DMS153 treated with DMSO at 0.1 percent for 48 hours (cell line): ENCODE data around the gene MPP3.

Experiments used
- DNase-seq: peaks from one replicate; lab custom pipeline; 2025; ENCODE audit not compliant: unreplicated experiment; lab: John Stamatoyannopoulos, UW

The MPP3 gene

DNA sequence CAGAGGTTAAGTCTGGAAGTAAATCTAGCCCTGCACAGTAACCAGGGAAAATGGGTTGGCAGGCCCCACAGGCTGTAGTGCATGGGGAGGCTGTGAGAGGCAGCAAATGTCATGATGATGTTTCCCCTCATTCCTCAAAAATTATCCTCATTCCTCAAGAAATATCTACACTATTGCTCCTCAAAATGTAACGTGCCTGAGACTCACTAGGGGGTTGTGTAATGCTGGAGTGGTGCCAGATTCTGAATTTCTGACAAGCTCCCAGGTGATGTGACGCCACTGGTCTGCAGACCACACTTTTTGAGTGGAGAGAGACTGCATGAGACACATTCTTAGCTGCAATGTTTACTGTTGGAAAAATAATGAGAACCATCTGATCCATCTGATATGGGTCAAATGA lies 1.2 kb upstream of the MPP3 start:
- no peak for DNase-seq

DNA sequence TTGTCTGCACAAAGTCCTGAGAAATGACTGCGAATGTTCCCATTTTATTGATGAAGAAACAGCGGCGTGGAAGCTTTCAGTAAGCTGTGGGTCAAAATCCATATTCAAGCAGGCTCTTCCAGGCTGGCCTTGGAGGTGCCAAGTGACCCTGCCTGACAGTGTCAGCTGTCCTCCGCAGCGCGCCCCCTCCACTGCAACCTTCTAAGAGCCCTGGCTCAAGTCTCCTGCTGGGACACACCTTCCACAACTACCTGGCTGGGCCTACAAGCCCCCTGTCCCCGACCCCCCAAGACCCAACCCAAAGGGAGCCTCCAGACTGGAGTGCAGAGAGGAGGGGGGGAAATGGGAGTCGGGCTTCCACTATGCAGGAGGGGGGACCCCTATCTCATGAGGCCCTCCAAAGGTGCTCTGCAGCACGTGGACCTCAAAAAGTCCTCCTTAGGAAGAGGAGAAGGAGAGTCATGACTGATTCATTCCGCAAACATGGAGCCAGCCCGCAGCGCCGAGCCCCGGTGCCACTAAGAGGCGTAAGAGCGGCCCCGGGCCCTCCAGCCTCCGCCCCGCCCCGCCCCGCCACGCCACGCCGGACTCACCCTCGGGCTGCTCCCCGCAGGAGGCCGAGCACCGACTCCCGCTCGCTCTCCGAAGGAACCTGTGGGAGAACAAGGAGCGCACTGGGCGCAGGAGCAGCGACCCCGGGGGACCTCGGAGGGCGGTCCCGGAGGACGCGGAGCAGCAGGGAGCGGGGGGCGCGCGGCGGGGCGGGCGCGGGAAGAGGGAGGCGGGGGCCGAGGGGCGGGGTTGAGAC lies 574 bp downstream of the MPP3 start:
- DNase-seq, result no peak

DNA sequence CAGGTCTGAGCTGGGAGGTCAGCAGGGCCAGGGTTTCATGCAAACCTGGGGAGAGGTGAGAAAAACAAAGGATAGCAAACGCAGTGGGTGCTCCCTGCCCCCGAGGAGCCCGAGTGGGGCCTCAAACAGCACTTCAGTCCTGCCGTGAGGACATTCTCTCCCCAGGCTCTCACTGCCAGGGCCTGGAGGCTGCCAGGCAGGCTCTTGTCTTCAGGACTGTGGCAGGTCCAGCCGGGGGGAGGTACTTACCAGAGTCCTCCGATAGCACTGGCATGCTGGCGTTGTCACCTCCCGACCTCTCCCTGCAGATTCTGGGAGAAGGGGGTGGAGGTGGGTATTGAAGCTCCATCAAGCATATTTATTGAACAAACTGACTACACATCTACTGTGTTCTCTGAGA lies 1.3 kb downstream of the MPP3 start:
- no peak for DNase-seq

DNA sequence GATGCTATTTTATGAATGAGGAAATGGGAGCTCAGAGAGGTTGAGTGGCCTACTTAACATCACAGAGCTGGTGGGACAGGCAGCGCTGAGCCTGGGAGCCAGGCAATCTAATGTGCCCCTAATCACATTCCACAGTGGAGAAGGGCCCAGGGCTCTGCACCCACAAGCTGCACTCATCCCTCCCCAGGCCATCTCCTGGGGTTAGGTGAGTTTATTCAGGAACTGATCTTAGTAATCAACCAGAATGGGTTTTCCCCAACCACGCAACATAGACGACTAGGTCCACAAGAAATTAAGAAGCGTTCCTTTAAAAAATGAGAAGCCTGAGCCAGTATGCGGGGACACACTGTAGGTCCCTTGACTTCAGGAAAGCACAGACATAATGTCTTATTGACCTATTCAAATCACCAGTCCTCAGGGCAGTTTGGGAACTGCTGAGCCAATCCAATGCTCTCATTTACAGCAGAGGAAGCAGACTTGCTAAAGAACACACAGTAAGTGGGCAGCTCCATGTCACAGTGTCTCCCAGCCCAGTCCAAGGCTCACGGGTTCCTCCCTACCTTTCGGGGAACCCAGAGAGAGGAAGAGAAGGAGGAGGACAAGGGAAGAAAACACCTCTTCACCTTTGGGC lies 2.3 kb downstream of the MPP3 start:
- DNase-seq, result no peak

DNA sequence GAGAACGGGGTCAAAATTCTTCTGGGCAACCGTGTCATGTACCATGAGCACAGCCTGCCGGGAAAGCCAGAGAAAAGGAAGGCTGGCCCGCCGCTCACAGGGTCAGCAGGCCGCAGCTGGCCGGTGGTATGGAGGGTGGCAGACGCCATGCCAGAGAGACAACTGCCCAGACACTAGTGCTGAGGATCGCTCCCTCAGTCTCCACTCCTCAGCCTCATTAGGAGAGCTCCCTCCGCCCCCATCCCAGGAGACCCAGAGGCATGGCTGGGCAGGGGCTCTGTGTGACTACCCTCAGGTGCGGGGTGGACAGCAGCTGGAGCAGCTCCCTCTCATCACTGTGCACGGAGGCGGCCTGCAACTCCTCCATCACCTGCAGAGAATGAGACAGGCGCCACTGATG lies 3.2 kb downstream of the MPP3 start:
- DNase-seq, result no peak

DNA sequence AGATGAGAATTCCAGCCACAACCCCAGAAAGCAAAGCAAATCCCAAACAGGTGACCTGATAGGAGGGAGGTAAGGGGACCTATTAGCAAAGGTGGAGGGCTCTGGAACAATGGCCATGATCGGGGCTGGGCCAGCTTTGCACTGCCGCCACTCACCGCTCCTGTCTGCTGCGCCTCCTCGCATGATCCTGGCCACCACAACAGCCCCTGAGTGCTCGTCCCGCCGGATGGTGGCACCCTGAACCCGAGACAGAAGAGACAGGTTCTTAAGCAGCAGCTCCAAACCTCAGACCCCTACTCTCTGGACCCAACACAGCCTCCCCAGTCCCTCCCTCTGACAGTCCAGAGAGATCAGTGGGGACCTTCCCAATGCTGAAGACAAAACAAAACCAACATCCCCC lies 5.3 kb downstream of the MPP3 start:
- DNase-seq, result no peak

DNA sequence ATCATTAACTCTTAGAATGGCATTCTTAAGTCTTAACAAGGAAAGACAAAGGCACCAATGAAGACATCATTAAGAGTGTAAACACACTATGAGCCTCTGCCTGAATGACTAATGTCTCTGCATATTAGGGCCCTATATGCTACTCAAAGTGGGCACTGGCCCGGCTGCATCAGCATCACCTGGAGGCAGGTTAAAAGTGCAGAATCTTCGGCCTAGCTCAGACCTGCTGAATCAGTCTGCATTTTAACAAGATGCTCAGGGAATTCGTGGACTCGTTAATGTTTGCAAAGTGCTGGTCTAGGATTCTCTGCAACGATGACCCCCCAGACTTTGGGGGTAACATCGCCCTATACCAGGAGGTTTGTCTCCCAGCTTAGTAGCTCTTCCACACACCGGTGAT lies 6.7 kb downstream of the MPP3 start:
- no peak for DNase-seq

DNA sequence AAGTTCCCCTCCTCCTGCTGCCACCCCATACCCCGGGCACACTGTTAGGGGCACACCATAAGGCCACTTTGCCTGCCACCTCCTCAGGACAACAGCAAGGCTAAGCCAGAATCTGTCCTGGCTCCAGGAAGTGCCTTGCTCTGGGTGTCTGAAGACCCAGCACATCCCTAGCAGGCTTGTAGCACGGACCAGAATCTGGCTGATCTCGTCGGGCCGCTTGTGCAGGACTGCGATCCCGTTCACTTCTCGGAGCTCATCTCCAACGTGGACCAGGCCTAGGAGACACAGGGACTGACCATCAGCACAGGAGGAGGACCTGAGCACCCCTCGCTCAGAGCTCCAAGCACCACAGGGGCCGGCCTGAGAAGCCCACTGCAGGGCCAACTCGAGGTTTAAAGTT lies 7.4 kb downstream of the MPP3 start:
- DNase-seq, result no peak

DNA sequence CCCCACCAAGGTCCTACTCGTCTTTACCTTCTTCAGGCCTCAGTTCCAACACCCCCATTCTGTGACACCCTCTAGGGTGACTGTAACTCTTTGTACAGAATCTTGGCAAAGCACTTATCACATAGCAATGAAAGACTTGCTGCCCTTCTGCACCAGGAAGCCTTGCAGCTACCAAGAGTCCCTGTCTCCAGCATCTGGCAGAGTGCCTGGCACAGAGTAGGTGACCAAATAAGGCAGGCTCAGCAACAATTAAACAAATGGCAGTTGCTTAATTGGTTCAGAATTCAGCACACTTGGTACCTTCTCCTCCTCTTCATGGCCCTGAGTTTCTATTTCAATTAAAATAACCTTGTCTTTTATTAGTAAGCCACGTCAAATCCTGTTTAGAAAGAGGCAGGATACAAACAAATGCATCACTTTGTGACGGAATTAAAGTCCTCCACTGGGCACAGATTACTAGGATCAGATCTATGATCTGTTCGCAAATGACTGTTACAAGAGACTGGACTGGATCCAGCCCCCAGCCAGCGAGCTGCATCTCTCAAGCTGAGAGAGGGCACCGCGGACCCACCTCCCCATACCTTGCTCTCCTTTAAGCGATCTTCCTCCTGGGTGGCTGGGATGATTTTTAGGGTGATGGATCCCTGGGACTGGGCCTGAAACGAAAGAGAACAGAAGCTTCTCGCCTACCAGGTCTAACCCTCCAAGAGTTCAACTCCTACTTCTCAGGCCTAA lies 9.4 kb downstream of the MPP3 start:
- DNase-seq, result no peak

DNA sequence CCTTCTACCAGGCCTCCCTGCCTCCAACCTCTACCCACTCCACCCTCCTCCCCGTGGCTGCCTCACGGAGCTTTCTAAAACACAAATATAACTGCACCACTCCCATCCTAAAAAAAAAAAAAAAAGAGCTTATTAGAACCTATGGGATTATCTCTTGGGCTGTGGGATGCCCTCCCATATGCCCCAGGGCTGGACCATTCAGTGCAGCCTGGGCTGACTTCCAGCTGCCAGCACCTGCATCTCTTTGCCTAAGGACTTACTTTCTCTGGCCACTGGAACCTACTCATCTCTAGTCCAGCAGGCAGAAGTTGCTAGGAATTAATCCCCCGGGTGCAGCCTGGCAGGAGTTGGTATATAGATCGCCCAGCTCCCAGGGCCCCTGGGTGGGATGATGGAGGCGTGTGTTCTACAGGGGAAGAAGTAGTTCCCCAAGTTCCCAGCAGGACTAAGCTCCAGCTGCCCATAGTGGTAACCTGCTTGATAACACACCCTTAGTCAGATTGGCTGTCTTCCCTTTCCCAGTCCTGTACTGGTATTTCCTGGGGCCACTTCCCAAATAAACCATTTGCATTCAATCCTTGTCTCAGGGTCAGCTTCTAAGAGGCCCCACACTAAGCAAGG lies 10.3 kb downstream of the MPP3 start:
- DNase-seq, result no peak

DNA sequence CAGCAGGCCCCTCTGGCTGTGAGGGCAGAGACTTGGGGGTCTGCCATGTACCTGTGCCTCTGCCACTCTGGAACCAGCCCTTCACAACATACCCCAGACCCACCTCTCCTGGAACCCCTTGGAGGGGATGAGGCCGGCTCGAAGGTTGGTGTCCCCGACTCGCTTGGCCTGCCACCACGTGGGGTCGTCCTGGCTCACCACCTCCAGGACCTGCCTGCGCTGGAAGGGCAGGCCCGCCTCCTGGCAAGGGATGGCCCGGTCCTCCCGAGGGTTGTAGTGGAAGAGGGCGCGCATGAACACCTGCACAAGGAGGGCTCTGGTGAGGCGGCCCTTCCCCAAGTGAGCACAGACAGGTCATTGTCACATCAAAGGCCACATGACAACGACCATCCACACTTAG lies 12.2 kb downstream of the MPP3 start:
- DNase-seq, result no peak

DNA sequence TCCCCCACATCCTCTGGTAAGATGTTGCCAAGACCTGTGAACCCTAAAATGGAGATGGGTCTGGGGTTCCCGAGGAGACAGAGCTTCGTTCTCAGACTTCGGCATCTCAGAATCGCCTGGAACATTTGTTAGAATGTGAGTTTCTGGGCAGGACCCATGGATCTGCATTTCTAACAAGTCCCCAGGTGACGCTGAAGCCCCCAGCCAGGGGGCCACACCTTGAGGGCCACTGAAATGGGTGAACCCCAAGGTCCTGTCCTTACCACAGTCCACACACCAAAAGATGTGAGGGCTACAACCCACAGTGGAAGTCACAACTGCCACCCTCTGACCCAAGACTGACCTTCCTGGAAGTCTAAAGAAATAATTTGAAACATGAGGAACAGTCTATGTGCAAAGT lies 14.0 kb downstream of the MPP3 start:
- DNase-seq, result no peak

DNA sequence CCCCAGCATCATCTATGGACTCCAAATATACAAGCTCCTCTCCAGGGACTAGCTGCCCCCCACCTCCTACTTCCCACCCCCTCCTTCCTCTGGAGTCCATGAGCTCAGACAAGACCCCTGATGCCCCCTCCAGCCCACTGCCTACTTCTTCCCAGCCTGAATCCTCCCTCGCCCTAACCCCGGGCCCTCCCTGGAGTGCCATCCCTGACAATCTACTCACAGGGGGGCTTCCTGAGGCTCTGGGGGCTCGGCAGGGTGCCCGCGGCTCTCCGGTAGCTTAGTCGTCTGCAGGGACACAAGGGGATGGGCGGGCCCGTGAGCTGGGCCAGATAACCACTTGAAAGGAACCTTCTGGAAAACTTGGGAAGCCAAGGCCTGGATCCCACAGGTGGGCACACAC lies 15.1 kb downstream of the MPP3 start:
- DNase-seq, result no peak

DNA sequence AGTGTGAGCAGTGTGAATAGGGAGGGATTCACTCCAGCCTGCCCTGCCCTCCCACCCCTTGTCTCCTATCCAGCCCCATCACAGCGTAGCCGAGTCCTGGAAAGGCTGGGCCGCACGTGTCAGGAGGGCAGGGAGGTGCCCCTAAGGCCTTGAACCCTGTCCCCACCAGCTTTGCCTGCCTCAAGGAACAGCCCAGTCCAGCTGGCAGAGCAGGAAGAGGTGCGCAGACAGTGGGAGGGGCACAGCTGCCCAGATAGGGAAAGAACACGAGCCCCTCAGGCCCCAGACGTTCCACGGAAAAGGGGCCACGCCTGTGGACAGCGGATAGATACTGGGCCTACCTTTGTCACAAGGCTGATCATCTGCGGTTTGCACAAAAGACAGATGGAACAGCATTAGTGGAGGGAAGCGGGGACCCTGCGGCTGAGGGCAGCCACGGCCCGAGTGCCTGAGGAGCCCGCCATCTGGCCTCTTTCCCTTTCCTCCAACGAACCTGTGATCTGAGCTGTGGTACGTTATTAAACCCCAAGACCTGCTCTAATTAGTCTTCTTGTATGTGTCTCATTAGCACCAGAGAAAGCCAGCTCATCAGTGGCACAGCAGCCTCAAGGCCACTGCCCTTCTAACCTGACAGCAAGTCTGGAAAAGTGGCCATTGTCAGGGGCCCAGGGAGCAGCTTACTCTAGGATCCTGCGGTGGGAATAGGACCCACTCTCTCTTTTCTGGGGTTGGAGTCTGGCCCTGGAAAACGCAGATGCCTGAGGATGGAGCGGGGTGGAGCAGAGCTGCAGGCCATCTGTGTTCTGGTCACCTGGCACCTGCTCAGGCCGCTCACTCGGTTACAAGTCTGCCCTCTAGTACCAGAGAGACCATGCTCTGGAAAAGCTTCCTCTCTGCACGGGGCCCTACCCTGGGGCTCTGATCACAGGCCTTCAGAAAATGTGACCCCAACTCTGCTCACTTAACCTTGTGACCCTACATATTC lies 16.3 kb downstream of the MPP3 start:
- DNase-seq, result no peak

DNA sequence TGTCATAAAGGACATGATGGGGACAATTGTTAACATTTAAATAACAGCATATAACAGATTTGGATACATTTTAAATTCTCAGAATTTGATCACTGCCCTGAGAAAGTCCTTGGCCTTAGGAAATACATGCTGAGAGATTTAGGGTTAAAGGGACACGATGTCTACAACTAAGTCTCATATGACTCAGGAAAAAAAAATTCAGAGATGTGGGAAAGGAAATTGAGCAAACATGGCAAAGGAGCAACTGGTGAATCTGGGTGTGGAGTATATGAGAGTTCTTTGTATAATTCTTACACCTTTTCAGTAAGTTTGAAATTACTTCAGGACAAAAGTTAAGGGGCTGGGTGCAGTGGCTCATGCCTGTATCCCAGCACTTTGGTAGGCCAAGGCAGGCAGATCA lies 18.2 kb downstream of the MPP3 start:
- no peak for DNase-seq

DNA sequence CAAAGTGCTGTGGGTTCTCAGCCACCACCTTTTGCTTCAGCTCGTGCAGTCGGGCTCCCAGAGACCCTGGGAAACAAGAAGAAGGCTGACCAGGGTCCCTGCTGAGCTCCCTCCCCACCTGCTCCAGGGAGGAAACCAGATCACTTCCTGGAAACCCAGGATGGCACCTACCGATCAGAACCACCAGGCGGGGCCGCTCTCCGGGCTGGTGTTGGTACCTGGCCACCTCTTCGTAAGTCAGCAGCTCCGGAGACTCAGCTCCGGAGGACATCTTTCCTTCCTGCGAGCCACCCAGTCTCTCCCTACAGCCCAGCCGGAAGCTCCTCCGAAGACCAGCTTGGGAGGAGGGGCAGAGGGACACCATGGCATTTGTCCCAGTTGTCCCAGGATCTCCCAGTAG lies 18.9 kb downstream of the MPP3 start:
- no peak for DNase-seq

DNA sequence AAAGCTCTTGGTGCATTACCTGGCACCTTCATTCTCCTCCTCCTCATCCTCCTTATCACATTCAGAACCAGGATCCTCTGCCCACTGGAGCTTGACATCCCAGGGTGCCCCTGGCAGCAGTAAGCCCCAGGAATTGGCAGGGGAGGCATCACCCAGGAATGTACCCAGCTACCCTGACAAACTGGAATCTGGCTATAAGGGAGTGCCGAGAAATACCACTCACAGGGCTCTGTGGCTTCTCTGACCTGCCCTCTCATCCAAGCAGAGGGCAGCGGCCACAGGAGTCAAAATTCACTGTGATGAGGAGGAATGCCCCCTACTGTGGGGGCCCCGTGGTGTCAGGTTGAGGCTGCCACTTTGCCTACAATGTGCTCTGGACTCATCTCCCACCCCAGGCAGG lies 19.6 kb downstream of the MPP3 start:
- no peak for DNase-seq

DNA sequence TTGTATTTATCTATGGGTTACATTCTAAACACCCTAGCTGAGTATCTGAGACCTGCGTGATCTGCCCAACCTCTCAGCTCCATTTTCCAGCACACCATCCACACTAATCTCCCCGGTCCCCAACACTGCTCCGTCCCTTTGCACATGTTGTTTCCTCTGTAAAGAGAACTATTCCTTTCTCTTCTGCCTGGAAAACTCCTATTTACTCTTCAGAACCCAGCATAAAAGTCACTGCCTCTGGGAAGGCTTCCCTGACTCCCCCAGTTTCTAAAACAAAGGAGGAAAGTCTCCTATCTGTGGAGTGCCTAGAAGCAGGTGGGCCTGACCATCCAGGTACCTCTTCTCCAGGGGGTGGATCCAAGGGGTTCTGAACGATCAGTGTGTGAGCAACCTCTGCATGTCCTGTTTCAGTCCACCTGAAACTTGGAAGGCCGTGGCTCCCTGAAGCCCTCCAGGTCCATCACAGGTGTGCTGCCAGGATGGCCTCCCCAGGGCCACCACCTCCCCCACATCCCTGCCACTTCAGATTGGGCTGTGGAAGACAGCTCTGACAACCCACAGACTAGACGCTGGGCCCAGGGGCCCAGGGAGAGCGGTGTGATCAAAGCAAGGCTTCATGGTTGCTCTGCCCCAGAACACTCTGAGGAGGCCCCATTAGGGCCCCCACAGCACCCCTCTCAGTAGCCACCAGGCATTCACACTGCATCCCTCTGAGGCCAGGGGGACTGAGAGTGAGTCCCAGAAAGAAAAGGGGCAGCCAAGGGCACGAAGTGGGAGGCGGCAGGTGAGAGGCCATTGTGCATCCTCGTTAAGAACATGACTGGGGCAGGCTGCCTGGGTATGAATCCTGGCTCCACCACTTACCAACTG lies 20.3 kb downstream of the MPP3 start:
- no peak for DNase-seq

DNA sequence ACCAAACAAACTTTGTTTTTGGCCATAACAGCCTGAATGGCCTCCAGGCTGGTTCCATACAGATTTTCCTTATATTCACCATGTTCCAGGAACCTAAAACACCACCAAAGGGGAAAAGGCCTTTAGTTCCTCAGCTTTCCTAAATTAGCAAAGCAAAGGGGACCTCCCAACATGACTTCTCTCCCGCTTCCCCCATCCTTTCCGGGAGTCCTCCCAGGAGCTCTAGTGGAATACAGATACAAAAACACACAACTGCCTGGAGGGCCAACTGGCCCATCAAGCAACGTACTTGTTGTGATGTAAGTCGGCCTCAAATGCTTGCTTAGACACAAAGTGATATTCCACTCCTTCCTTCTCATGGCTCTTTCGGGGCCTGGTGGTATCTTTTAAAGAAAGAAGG lies 22.1 kb downstream of the MPP3 start:
- no peak for DNase-seq

DNA sequence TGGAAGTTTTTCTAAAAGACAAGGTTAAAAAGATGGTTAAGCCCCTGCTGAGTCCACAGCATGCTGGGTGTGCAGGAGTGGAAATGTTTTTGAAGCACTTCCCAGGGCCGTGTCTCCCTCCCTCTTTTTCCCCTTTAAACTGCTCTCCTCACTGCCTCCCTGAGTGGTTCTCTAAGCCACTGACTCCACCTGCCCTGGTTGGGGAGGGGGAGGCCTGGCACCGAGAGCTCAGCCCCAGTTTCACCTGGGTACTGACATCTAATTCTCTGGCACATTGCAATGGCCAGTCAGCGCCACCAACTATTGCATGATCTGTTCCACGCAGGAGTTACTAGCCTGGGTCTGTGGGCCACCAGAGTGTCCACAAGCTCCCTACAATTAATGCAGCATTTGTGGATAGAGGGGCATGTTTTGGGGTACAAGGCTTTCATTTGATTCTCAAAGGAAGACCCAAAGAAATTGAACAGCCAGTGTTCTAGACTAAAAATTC lies 22.7 kb downstream of the MPP3 start:
- DNase-seq, result no peak
